ENCODE results near the gene C15orf40.
"Not testable (repeated sequence)": the region's sequence is repeated elsewhere in the genome, so short reads cannot be mapped to it uniquely, and the experiment has no call there.

C15orf40 gene
- total RNA-seq, result 15.9 reads per million, percentile 42 among the genes with 10 or more reads in this experiment

GRCh38 chr15:83011271-83012075 is at the start of gene C15orf40:
TSS of gene C15orf40 (minus strand) at chr15:83011639. CDS start at chr15:83011607, 32 bp downstream.
- DNase-seq, result peak; percentile 79

GRCh38 chr15:83057696-83058376 is 46.4 kb upstream of the C15orf40 start:
- DNase-seq, result no peak

GRCh38 chr15:83057002-83057401 is 45.6 kb upstream of the C15orf40 start:
- no peak for DNase-seq

GRCh38 chr15:83053151-83053550 is 41.7 kb upstream of the C15orf40 start:
- DNase-seq, result no peak

- DNase-seq, result no peak
Observed at GRCh38 chr15:83046558-83047127, 35.2 kb upstream of the C15orf40 start.

- no peak for DNase-seq
Observed at GRCh38 chr15:83044156-83044555, 32.7 kb upstream of the C15orf40 start.

GRCh38 chr15:83039206-83039605 is 27.8 kb upstream of the C15orf40 start:
- DNase-seq, result no peak

GRCh38 chr15:83036253-83036652 is 24.8 kb upstream of the C15orf40 start:
- no peak for DNase-seq

GRCh38 chr15:83031234-83031633 is 19.8 kb upstream of the C15orf40 start:
- not testable (repeated sequence) for DNase-seq

GRCh38 chr15:83030021-83030420 is 18.6 kb upstream of the C15orf40 start:
- DNase-seq, result no peak

- DNase-seq, result no peak
Observed at GRCh38 chr15:83018436-83018835, 7.0 kb upstream of the C15orf40 start.

- DNase-seq, result no peak
Observed at GRCh38 chr15:83016906-83017305, 5.5 kb upstream of the C15orf40 start.

- no peak for DNase-seq
Observed at GRCh38 chr15:83015361-83015760, 3.9 kb upstream of the C15orf40 start.

GRCh38 chr15:83014205-83014653 is 2.8 kb upstream of the C15orf40 start:
- no peak for DNase-seq

- DNase-seq, result no peak
Observed at GRCh38 chr15:83012636-83013035, 1.2 kb upstream of the C15orf40 start.

- no peak for DNase-seq
Observed at GRCh38 chr15:83012076-83012426, 612 bp upstream of the C15orf40 start.

- peak; percentile 55 for DNase-seq
Observed at GRCh38 chr15:83010709-83011270, 649 bp downstream of the C15orf40 start.

- DNase-seq, result not testable (repeated sequence)
Observed at GRCh38 chr15:83000672-83001031, 10.8 kb downstream of the C15orf40 start.

GRCh38 chr15:82999905-83000671 is 11.4 kb downstream of the C15orf40 start:
- no peak for DNase-seq

GRCh38 chr15:82999426-82999825 is 12.0 kb downstream of the C15orf40 start:
- DNase-seq, result no peak

- DNase-seq, result no peak
Observed at GRCh38 chr15:82995938-82996337, 15.5 kb downstream of the C15orf40 start.

- DNase-seq, result no peak
Observed at GRCh38 chr15:82995076-82995475, 16.4 kb downstream of the C15orf40 start.

GRCh38 chr15:82993144-82993543 is 18.3 kb downstream of the C15orf40 start:
- DNase-seq, result no peak

Data from effector CD4-positive, alpha-beta T cell (primary cell).